Neural crest cell (in vitro differentiated cells): ENCODE results near the gene SBK2. TPM values are rescaled to one million over a fixed set of nuclear protein-coding genes. Genes with fewer than 3 reads are reported as not detected.
A peak's percentile ranks its signal among the peaks of the same experiment; 100 is the strongest.

Experiments used
- DNase-seq: peaks from one replicate; pipeline ENCODE4 v3.0.0; 2021; ENCODE audit warnings: low read depth, mixed read lengths, low spot score
- H3K27ac Mint-ChIP-seq: one replicate; pipeline ENCODE4 v1.8.0; 2021; ENCODE audit warnings: mild to moderate bottlenecking, mixed read lengths; ENCODE audit not compliant: unreplicated experiment
- H3K27me3 Mint-ChIP-seq: 2 replicates; pipeline ENCODE4 v1.8.0; 2021; ENCODE audit warnings: low read depth, mild to moderate bottlenecking, mixed read lengths
- H3K36me3 Mint-ChIP-seq: 2 replicates; pipeline ENCODE4 v1.8.0; 2021; ENCODE audit warnings: low read depth, mild to moderate bottlenecking, mixed read lengths
- H3K4me1 Mint-ChIP-seq: 2 replicates; pipeline ENCODE4 v1.8.0; 2021; ENCODE audit warnings: mixed read lengths
- H3K4me3 Mint-ChIP-seq: one replicate; pipeline ENCODE4 v1.8.0; 2021; ENCODE audit warnings: mild to moderate bottlenecking, mixed read lengths
- H3K9me3 Mint-ChIP-seq: 2 replicates; pipeline ENCODE4 v1.8.0; 2021; ENCODE audit warnings: mixed read lengths
- CTCF ChIP-seq: fragments of 200-600 bp; sonication (generic); conservative IDR thresholded peaks from 2 replicates; pipeline ENCODE4 v1.5.0; 2021; ENCODE audit warnings: antibody characterized with exemption, mild to moderate bottlenecking
- total RNA-seq: library from RNA; stranded (reverse); gene quantifications from 2 replicates; pipeline ENCODE4 v1.2.1, GENCODE V29; 2021

SBK2 gene
- total RNA-seq, 1 donor from 2014 or later: not detected

GRCh38 chr19:55489711-55490477 lies 47.0 kb downstream of the SBK2 start:
- Mint-ChIP-seq H3K4me3 (no peak overlapping the region), H3K27ac (no peak overlapping the region), H3K36me3 (no peaks in the 10 kb centered on the region), H3K4me1 (peaks cover 19% of the 10 kb centered on the region), H3K9me3 (no peaks in the 10 kb centered on the region), H3K27me3 (peaks cover 7% of the 10 kb centered on the region)
- DNase-seq: no peak
- TF ChIP-seq CTCF: no peak

- no peak overlapping the region for H3K27ac Mint-ChIP-seq
- H3K4me1 Mint-ChIP-seq: peaks cover 19% of the 10 kb centered on the region
- no peak for TF ChIP-seq CTCF
- no peaks in the 10 kb centered on the region for H3K36me3 Mint-ChIP-seq
- H3K9me3 Mint-ChIP-seq: no peaks in the 10 kb centered on the region
- H3K27me3 Mint-ChIP-seq: peaks cover 7% of the 10 kb centered on the region
- DNase-seq: no peak
- H3K4me3 Mint-ChIP-seq: no peak overlapping the region
Measured at GRCh38 chr19:55488986-55489710, 47.8 kb downstream of the SBK2 start.

GRCh38 chr19:55487924-55488687 lies 48.8 kb downstream of the SBK2 start, which contains the start of gene SSC5D:
Gene SSC5D (plus strand): TSS chr19:55488436. CDS start chr19:55488590, 154 bp downstream.
- H3K27ac Mint-ChIP-seq: peak within 1 kb of the TSS; percentile 93
- H3K27me3 Mint-ChIP-seq: peaks cover 7% of the 10 kb centered on the region
- no peaks in the 10 kb centered on the region for H3K36me3 Mint-ChIP-seq
- H3K4me3 Mint-ChIP-seq: peak within 1 kb of the TSS; percentile 86
- DNase-seq: no peak
- TF ChIP-seq CTCF: no peak
- H3K4me1 Mint-ChIP-seq: peaks cover 19% of the 10 kb centered on the region
- no peaks in the 10 kb centered on the region for H3K9me3 Mint-ChIP-seq

- no peak for TF ChIP-seq CTCF
- Mint-ChIP-seq H3K4me1 (peaks cover 19% of the 10 kb centered on the region), H3K36me3 (no peaks in the 10 kb centered on the region), H3K27ac (peak overlapping the region; percentile 93), H3K4me3 (peak overlapping the region; percentile 86), H3K27me3 (peaks cover 7% of the 10 kb centered on the region), H3K9me3 (no peaks in the 10 kb centered on the region)
- peak; percentile 39 for DNase-seq
Measured at GRCh38 chr19:55486971-55487923, 49.7 kb downstream of the SBK2 start.
